ENCODE data around the gene DPEP2.
"Not testable (repeated sequence)": the region's sequence is repeated elsewhere in the genome, so short reads cannot be mapped to it uniquely, and the experiment has no call there.

Gene DPEP2, protein sequence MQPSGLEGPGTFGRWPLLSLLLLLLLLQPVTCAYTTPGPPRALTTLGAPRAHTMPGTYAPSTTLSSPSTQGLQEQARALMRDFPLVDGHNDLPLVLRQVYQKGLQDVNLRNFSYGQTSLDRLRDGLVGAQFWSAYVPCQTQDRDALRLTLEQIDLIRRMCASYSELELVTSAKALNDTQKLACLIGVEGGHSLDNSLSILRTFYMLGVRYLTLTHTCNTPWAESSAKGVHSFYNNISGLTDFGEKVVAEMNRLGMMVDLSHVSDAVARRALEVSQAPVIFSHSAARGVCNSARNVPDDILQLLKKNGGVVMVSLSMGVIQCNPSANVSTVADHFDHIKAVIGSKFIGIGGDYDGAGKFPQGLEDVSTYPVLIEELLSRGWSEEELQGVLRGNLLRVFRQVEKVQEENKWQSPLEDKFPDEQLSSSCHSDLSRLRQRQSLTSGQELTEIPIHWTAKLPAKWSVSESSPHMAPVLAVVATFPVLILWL

DNA sequence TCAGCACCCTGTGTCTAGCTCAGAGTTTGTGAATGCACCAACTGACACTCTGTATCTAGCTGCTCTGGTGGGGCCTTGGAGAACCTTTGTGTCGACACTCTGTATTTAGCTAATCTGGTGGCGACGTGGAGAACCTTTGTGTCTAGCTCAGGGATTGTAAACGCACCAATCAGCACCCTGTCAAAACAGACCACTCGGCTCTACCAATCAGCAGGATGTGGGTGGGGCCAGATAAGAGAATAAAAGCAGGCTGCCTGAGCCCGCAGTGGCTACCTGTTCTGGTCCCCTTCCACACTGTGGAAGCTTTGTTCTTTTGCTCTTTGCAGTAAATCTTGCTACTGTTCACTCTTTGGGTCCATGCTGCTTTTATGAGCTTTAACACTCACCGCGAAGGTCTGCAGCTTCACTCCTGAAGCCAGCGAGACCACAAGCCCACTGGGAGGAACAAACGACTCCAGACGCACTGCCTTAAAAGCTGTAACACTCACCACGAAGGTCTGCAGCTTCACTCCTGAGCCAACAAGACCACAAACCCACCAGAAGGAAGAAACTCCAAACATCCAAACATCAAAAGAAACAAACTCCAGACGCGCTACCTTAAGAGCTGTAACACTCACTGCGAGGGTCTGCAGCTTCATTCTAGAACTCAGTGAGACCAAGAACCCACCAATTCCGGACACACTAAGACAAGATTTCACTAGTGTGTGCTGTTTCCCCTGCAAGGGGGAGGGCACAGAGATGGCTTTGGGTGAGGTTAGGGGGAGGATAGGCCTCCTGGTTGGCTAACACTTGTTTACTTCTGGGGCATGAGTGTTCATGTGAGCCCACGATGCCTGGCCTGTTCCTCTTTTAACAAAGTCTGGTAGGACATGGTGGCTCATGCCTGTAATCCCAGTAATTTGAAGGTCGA, at the start of gene DPEP2:
TSS of gene DPEP2 (minus strand) at position 706 of the 910 bp plus-strand sequence. CDS start 6,272 bp downstream, outside the sequence.
- DNase-seq: peak; percentile 65

DNA sequence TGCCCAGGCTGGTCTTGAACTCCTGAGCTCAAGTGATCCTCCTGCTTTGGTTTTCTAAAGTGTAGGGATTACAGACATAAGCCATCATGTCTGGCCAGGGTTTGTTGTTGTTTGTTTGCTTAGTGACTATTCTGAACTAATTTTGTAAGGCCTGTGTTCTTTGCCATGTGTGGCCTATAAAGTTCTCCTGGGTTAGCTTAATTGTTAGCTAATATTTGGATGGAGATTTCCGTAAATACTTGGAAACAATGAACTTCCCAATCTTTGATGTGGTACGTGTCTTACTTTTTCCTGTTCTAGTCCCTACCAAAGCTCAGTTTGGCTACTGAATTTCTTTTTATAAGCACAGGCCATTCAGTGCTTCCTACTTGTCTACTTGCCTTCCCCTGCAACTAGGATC, 48.7 kb upstream of the DPEP2 start:
- no peak for DNase-seq

DNA sequence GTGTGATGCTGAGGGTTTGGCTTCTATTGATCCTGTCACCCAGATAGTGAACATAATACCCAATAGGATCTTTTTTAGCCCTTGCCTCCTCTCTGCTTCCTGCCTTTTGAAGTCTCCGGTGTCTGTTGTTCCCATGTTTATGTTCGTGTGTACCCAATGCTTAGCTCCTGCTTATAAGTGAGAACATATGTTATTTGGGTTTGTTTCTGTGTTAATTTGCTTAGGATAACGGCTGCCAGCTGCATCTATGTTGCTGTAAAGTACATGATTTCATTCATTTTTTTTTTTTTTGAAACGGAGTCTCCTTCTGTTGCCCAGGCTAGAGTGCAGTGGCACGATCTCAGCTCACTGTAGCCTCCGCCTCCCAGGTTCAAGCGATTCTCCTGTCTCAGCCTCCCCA, 46.8 kb upstream of the DPEP2 start:
- no peak for DNase-seq

DNA sequence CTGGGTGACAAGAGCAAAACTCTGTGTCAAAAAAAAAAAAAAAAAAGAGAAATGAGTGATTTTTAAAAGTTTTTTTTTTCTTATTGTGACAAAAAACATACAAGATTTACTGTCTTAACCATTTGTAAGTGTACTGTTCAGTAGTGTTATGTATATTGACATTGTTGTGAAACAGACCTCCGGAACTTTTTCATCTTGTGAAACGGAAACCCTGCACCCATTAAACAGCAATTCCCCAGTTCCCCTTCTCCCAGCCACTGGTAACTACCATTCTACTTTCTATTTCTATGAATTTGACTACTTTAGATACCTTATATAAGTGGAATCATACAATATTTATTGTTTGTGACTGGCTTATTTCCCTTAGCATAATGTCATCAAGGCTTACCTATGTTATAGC, 42.5 kb upstream of the DPEP2 start:
- no peak for DNase-seq

DNA sequence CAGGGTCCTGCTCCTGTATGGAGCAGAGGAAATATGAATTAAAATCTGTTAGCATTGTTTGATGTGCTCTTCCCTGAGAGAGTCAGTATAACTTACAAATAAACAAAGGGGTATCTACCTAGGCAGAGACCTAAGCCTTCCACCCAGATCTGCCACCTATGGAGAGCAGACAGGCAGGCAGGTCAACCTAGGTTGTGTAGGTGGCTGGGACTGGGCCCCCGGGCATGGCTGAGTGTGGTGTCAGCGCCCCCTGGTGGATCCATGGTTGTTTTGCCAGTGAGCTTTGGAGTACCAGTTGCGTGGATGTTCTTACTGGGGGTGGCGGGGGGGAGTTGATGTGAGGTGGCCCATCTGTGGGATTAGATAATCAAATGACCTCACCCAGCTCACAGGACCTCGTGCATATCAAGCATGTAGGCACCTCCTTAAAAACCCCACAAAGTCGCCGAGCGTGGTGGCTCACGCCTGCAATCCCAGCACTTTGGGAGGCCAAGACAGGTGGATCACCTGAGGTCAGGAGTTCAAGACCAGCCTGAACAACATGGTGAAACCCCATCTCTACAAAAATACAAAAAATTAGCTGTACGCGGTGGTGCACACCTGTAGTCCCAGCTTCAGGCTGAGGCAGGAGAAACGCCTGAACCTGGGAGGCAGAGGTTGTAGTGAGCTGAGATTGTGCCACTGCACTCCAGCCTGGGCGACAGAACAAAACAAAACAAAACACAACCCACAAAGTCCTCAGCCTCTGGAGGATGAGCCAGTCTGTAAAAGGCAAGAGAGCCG, 41.4 kb upstream of the DPEP2 start:
- DNase-seq: peak; percentile 92

DNA sequence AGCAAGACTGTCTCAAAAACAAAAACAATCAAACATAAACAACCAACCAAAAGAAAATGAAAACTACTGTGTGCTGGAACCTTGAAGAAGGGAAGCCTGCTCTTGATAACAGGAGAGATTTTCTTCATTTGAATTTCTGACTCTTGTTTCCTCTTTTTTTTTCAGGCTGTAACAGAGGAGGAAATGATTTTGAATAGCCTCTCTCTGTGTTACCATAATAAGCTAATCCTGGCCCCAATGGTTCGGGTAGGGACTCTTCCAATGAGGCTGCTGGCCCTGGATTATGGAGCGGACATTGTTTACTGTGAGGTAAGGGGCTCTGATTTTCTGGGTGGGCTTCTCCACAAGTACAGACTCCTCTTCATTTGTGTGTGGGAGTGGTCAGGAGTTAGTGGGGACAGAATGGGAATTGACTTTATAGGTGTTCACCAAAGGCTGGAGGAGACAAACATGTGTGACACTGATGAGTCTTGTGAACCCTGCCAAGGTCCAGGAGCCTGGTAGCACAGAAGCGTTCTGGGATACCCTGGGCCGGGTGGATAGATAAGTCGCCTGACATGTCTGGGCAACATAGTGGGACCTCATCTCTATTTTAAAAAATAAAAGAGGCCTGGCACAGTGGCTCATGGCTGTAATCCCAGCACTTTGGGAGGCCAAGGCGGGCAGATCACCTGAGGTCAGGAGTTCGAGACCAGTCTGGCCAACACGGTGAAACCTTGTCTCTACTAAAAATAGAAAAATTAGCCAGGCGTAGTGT, 38.7 kb upstream of the DPEP2 start:
- no peak for DNase-seq

DNA sequence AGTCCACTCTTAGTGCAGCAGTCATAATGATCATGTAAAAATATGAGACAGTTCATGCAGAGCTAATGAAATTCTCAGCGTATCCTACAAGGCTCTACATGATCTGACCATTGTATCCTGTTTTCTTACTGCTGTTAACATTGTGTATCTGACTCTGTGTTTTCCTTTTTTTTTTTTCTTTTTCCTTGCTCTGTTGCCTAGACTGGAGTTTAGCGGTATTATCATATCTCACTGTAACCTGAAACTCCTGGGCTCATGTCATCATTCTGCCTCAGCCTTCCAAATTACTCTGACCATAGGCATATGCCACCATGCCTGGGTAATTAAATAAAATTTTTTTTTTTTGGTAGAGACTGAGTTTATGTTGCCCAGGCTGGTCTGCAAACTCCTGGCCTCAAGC, 35.9 kb upstream of the DPEP2 start:
- no peak for DNase-seq

DNA sequence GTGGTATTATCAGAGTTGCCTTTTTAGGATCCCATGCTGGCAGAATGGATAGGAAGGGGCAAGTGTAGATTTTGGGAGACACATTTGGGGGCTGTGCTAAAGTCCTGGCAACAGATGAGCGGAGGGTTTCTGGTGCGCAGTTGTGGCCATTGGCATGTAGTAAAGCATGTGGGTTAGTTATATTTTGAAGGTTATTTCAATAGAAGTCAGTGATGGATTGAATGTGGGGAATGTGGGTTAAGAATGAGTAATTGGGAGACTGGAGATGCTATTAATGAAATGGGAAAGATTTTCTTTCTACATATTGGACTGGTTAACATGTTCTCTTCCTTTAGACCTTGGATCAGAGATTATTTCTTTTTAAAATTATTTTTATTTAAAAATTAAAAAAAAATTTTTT, 33.8 kb upstream of the DPEP2 start:
- DNase-seq: no peak

DNA sequence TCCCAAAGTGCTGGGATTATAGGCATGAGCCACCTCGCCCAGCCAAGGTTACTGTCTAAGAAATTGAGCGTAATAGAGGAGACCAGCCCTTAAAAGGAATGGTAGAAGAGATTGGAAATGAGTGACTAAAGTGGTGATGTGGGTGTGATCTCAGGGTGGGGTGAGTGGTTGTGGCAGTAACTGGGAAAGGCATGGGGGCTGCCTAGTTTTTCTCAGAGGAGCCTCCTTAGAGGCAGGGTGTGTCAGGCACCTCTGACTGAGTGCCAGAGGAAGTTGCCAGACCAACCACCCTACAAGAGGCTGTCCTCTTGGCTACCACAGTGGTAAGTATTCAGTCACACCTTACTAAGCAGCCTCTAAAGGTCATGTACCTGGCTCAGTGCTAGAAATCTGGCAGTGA, 32.7 kb upstream of the DPEP2 start:
- DNase-seq: no peak

DNA sequence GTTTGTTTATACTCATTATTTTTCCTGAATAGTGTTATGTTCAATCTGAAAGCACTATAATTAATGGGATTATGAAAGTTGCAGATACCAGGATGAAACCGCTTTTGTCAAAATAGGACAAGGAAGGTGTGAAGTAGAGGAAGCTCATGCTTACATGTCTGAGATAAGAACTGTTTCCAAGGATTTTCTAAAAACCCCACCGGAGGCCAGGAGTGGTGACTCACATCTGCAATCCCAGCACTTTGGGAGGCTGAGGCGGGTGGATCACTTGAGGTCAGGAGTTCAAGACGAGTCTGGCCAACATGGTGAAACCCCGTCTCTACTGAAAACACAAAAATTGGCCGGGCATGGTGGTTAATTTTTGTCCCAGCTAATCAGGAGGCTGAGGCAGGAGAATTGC, 30.8 kb upstream of the DPEP2 start:
- DNase-seq: not testable (repeated sequence)

DNA sequence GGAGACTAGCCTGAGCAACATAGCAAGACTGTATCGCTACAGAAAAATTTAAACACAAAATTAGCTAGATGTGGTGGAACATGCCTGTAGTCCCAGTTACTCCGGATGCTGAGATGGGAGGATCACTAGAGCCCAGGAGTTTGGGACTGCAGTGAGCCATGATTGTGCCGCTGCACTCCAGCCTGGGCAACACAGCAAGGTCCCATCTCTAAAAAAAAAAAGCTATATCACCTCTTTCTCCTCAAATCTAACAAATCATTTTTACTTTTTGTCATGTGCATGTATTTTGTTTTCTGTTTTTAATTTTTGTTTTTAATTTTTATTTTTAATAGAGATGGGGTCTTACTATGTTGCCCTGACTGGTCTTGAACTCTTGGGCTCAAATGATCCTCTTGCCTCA, 29.7 kb upstream of the DPEP2 start:
- DNase-seq: no peak

DNA sequence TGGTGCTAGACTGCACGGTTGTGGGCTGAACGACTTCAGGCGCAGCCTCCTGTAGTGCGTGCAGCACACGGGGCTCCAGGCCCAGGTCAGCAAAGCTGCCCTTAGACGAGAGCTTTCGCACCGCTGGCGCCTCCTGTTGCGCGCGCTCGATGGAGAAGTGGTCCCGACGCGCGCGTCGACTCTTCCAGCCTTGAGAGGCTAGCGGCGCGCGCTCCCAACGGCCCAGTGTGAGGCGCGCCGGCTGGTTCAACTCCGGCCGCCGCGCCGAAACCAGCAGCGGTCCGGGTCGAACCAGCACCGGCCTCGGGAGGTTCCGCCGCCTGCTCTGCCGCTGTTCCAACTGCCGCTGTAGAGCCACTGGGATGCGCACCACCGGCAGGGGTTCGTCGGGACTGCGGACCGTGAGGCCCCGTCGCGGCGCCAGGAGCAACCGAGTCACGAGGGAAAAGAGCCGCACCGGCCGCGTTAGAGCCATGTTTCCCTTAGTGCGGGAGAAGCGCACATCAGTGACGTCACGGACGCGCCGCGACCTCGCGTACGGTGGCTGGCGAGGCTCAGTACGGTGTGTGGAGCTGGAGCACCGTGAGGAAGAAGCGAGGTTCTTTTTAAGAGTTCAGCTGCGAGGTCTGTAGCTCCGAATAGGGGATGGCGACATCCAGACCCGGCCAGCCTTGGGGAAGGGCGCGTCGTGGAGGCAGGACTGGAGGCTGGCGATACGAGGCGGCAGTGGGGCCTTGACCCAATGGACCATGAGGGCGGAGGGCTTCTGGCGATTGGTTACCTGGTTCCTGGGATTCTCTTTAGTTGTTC, 23.6 kb upstream of the DPEP2 start, which contains the start of the genes DDX28 and DUS2:
TSS of gene DDX28 (minus strand) at position 505 of the 810 bp plus-strand sequence. CDS start at position 475, 30 bp downstream.
TSS of gene DUS2 (plus strand) at position 557 of the 810 bp plus-strand sequence. CDS start 14,740 bp downstream, outside the sequence.
- peak; percentile 95 for DNase-seq

DNA sequence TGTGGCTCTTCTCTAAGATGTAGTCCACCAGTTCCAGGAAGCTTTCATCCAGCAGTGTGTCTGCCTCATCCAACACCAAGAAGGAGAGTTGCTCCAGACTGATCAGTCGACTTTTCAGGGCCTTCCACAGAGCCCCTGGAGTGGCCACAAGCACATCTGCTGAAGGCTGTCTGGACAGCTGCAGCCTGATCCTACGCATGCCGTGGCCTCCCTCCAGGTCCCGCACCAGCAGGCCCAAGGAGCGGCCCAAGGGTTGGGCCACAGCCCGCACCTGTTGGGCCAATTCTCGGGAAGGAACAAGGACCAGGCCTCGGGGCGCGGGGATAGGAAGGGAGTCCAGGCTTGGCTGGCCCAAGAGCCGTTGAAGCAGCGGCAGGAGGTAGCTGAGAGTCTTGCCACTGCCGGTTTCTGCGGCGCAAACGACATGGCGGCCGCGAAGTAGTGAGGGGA, 23.0 kb upstream of the DPEP2 start:
- DNase-seq: no peak

DNA sequence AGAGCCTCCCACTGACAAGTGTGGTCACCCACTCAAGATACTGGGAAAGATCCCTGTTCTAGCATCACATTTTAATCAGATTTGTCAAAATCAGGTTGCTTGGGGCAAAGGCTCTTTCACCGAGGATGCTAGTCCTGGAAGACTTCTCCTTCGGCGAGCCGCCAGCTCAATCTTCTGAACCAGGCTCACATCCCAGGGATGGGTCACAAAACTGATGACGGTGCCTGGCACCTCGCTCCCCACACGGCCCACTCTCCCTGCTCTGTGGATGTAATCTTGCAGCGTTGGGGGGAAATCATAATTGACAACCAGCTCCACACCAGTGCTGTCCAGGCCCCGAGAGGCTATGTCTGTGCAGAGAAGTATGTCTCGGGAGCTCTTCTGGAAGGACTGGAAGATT, 22.2 kb upstream of the DPEP2 start:
- DNase-seq: no peak

DNA sequence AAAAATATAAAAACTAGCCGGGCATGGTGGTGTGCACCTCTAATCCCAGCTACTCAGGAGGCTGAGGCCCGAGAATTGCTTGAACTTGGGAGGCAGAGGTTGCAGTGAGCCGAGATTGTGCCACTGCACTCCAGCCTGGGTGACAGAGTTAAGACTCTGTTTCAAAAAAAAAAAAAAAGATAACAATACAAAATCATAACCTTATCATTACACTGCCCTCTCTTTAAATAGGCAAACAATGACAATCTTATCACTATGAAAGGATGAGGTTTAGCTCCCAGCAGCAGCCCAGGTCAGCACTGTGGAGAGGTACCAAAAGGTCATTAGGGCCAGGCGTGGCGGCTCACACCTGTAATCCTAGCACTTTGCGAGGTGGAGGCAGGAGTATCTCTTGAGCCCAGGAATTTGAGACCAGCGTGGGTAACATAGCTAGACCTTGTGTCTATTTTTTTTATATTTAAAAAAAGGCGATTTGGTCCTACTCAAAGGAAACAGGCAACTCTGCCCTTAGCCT, 19.9 kb upstream of the DPEP2 start:
- DNase-seq: no peak

DNA sequence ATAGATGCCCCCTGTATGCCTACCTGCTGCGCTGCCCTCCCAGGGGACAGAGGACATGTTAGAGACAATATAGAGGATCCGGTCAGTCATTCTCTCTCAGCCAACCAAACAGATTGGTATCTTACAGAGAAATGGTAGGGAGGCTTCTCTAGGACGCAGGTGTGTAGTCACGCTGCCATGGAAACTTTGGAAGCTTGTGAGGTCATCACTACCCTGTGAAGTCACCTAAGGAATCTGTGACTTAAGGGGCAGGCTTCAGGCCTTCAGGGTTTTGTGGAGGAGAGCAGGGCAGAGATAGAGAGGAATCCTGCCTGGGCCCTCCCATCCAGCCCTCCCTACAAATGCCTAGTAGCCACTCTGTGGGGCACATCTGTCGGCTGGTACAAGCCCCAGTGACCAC, 16.4 kb upstream of the DPEP2 start, which contains the start of gene DPEP2NB:
TSS of gene DPEP2NB (minus strand) at position 231 of the 400 bp plus-strand sequence. CDS start at position 90, 141 bp downstream.
- no peak for DNase-seq

DNA sequence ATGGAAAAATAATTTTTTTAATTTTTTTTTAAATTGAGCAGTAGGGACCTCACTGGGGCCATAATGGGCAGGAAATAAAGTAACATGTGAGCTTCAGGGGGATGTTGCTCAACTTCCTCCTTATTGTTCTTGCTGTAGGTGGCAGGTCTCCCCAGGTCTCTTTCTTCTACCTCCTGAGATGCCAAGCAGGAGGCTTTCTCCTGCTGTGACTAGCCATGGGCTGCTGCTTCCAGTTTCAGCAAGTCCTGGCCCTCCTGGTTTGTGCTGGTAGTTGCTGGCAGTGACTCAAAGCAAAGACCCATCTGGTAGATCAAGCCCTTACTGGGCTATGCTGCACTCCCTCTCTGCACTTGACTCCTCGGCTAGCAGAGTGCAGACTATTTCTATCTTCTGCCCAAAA, 14.2 kb upstream of the DPEP2 start:
- no peak for DNase-seq

DNA sequence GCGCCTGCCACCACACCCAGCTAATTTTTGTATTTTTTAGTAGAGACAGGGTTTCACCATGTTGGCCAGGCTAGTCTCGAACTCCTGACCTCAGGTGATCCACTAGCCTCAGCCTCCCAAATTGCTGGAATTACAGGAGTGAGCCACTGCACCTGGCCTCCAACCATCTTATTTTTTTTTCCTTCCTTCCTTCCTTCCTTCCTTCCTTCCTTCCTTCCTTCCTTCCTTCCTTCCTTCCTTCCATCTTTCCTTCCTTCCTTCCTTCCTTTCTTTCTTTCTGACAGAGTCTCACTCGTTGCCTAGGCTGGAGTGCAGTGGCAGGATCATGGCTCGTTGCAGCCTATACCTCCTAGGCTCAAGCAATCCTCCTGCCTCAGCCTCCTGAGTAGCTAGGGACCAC, 10.6 kb upstream of the DPEP2 start:
- DNase-seq: not testable (repeated sequence)

DNA sequence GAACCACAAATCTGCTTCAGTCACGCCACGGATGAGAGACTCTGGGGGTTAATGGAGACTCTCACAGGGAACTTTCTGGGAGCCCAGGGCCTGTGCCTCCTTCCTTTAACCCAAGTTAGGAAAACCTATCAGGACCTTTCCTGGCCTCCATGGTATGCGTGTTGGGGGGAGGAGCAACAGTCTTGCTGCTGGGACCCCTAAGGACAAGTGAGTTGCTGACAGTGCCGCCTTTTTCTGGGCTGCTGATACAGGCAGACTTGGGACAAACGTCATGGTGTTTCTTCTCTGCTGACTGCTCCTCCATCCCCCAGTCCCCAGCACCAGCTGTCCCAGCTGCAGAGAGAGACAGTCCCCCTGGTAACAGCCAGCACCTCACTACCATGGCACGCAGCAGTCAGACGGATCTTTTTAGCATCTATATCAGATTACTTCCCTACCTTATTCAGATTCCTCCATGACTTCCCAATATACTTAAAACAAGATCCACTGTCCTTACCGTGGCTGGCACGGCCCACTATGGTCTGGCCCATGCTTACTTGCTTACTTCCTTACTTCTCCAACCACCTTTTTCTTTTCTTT, 10.0 kb upstream of the DPEP2 start:
- no peak for DNase-seq

DNA sequence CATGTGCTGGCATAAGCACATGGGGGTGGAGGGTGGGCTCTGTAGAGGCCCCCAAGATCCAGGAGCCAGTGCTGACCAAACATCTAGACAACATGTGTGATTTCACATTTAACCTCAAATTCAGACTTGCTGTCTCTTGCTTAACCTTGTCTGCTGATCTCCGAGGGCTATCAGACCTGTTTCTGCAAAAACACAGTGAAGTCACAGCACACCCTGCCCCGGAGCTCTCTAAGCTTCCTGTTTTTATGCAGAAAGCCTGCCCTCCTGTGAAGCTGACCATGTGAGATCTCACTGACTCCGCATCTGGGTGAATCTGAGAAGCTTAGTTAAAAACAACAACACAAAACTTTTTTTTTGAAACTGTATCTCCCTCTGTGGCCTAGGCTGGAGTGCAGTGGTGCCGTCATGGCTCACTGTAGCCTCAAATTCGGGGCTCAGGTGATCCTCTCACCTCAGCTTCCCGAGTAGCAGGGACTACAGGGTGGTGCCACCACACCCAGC, 6.6 kb upstream of the DPEP2 start:
- peak; percentile 75 for DNase-seq

Measured in CD4-positive, alpha-beta T cell treated with Interleukin-17A for 1 hour (primary cell).